Fibroblast of lung (primary cell): Measurements from ENCODE around the gene SDK2. TPM values are rescaled to one million over a fixed set of nuclear protein-coding genes. Genes with fewer than 3 reads are reported as not detected.

Experiments
- DNase-seq, 2 donors: peaks; one replicate each; pipeline versions ENCODE4 v3.0.0 to v3.0.0-alpha.2; 2010; ENCODE audit warnings: low read depth in 2 of 2
- H2AFZ ChIP-seq: 2 replicates; pipeline ENCODE4 v1.5.1; 2012; ENCODE audit warnings: low read length, control low read depth, inconsistent platforms
- H3K27ac ChIP-seq: 2 replicates; pipeline ENCODE4 v1.5.1; 2011; ENCODE audit warnings: low read length, control low read depth; ENCODE audit not compliant: insufficient read depth
- H3K27me3 ChIP-seq: 2 replicates; pipeline ENCODE4 v1.5.1; 2011; ENCODE audit warnings: mild to moderate bottlenecking, low read length; ENCODE audit not compliant: control insufficient read depth, insufficient read depth
- H3K36me3 ChIP-seq: 2 replicates; pipeline ENCODE4 v1.5.1; 2011; ENCODE audit warnings: low read length; ENCODE audit not compliant: control insufficient read depth, insufficient read depth
- H3K4me1 ChIP-seq: 2 replicates; pipeline ENCODE4 v1.5.1; 2011; ENCODE audit warnings: low read length; ENCODE audit not compliant: control insufficient read depth, insufficient read depth; ENCODE audit errors: extremely low read depth
- H3K4me2 ChIP-seq: 2 replicates; pipeline ENCODE4 v1.5.1; 2011; ENCODE audit warnings: low read length, control low read depth; ENCODE audit not compliant: insufficient read depth; ENCODE audit errors: extremely low read depth
- H3K4me3 ChIP-seq, 4 experiments: fragments of 200-600 bp in 1 of 4; sonication (generic) in 1 of 4; replicated peaks in 1 of 4; 2 replicates each; pipeline ENCODE4 v1.5.1; 2011 to 2016; ENCODE audit warnings: low read length in 4 of 4, low read depth in 3 of 4, mild to moderate bottlenecking in 3 of 4, control low read depth in 2 of 4, inconsistent platforms in 1 of 4, mixed read lengths in 1 of 4; ENCODE audit not compliant: insufficient read depth in 1 of 4; ENCODE audit errors: control extremely low read depth in 1 of 4
- H3K79me2 ChIP-seq: 2 replicates; pipeline ENCODE4 v1.5.1; 2012; ENCODE audit warnings: mild to moderate bottlenecking, low read length, inconsistent platforms; ENCODE audit not compliant: control insufficient read depth, insufficient read depth
- H3K9ac ChIP-seq: 2 replicates; pipeline ENCODE4 v1.5.1; 2011; ENCODE audit warnings: mild to moderate bottlenecking, low read length, control low read depth; ENCODE audit not compliant: insufficient read depth
- H3K9me3 ChIP-seq: 2 replicates; pipeline ENCODE4 v1.5.1; 2012; ENCODE audit warnings: low read depth, low read length; ENCODE audit not compliant: control insufficient read depth, insufficient read depth
- H4K20me1 ChIP-seq: 2 replicates; pipeline ENCODE4 v1.5.1; 2011; ENCODE audit warnings: low read length; ENCODE audit not compliant: control insufficient read depth, insufficient read depth; ENCODE audit errors: extremely low read depth
- EZH2 ChIP-seq: IDR thresholded peaks from 2 replicates; pipeline ENCODE4 v1.5.1; 2012; ENCODE audit warnings: low read length, control low read depth, mild to moderate bottlenecking; ENCODE audit errors: missing control alignments
- polyA plus RNA-seq, 2 donors: library from polyadenylated mRNA; depleted of rRNA in 1 of 2; stranded (reverse) in 1 of 2; unstranded in 1 of 2; fragments of >200 nt; gene quantifications; 2 replicates each; pipeline ENCODE4 v1.2.1, GENCODE V29; 2011 to 2012; ENCODE audit warnings: missing spikeins in 1 of 2
- total RNA-seq: library from RNA; depleted of rRNA; stranded (reverse); fragments of >200 nt; gene quantifications from 2 replicates; pipeline ENCODE4 v1.2.1, GENCODE V29; 2014
- TF ChIP-seq, protein P1 (sequence below), 2 donors: IDR thresholded peaks in 1 of 2; conservative IDR thresholded peaks in 1 of 2; 1 replicate in 1 of 2; 2 replicates in 1 of 2; pipeline ENCODE4 v1.5.1; 2011 to 2012; ENCODE audit warnings: low read length in 2 of 2, control low read depth in 1 of 2, inconsistent platforms in 1 of 2, low read depth in 1 of 2, mild to moderate bottlenecking in 1 of 2

Gene SDK2
- total and polyA plus RNA-seq, 2 donors (not counting 1 experiment from before 2014, with no cell fraction given): under 0.01 to 0.01 TPM

- H3K36me3 ChIP-seq: no peaks in the 10 kb centered on the region
- H3K79me2 ChIP-seq: no peaks in the 10 kb centered on the region
- no peak overlapping the region for H3K27ac ChIP-seq
- no peaks in the 10 kb centered on the region for H4K20me1 ChIP-seq
- H3K9ac ChIP-seq: no peak overlapping the region
- H3K27me3 ChIP-seq: no peaks in the 10 kb centered on the region
- H3K9me3 ChIP-seq: no peaks in the 10 kb centered on the region
- H3K4me3 ChIP-seq: no peak overlapping the region
- DNase-seq: no peak
- H3K4me2 ChIP-seq: no peak overlapping the region
- no peak overlapping the region for H2AFZ ChIP-seq
- no peaks in the 10 kb centered on the region for H3K4me1 ChIP-seq
- TF ChIP-seq, protein P1, sequence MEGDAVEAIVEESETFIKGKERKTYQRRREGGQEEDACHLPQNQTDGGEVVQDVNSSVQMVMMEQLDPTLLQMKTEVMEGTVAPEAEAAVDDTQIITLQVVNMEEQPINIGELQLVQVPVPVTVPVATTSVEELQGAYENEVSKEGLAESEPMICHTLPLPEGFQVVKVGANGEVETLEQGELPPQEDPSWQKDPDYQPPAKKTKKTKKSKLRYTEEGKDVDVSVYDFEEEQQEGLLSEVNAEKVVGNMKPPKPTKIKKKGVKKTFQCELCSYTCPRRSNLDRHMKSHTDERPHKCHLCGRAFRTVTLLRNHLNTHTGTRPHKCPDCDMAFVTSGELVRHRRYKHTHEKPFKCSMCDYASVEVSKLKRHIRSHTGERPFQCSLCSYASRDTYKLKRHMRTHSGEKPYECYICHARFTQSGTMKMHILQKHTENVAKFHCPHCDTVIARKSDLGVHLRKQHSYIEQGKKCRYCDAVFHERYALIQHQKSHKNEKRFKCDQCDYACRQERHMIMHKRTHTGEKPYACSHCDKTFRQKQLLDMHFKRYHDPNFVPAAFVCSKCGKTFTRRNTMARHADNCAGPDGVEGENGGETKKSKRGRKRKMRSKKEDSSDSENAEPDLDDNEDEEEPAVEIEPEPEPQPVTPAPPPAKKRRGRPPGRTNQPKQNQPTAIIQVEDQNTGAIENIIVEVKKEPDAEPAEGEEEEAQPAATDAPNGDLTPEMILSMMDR (conservative IDR thresholded peaks at IDR 0.05 in 1 of 2, IDR thresholded peaks at IDR 0.05 in 1 of 2; ENCODE audit: low read depth in 1 of 2, low read length in 2 of 2): no peak
- TF ChIP-seq EZH2: no peak
Measured at GRCh38 chr17:73571511-73572130, 72.6 kb downstream of the SDK2 start.

- TF ChIP-seq EZH2: no peak
- TF ChIP-seq, protein P1 (conservative IDR thresholded peaks at IDR 0.05 in 1 of 2, IDR thresholded peaks at IDR 0.05 in 1 of 2; ENCODE audit: low read depth in 1 of 2, low read length in 2 of 2): no peak
- Histone ChIP-seq H3K79me2 (no peaks in the 10 kb centered on the region), H3K4me3 (no peak overlapping the region), H3K4me1 (no peaks in the 10 kb centered on the region), H3K9ac (no peak overlapping the region), H2AFZ (no peak overlapping the region), H4K20me1 (no peaks in the 10 kb centered on the region), H3K4me2 (no peak overlapping the region), H3K27ac (no peak overlapping the region), H3K36me3 (no peaks in the 10 kb centered on the region), H3K9me3 (no peaks in the 10 kb centered on the region), H3K27me3 (no peaks in the 10 kb centered on the region)
- no peak for DNase-seq
Measured at GRCh38 chr17:73569762-73570319, 74.4 kb downstream of the SDK2 start.

- H3K4me1 ChIP-seq: no peaks in the 10 kb centered on the region
- H3K9ac ChIP-seq: no peak overlapping the region
- H2AFZ ChIP-seq: no peak overlapping the region
- no peaks in the 10 kb centered on the region for H3K36me3 ChIP-seq
- no peak overlapping the region for H3K4me2 ChIP-seq
- no peak overlapping the region for H3K4me3 ChIP-seq
- no peak for TF ChIP-seq EZH2
- TF ChIP-seq, protein P1 (conservative IDR thresholded peaks at IDR 0.05 in 1 of 2, IDR thresholded peaks at IDR 0.05 in 1 of 2; ENCODE audit: low read depth in 1 of 2, low read length in 2 of 2): no peak
- H3K27ac ChIP-seq: no peak overlapping the region
- H3K9me3 ChIP-seq: no peaks in the 10 kb centered on the region
- H3K79me2 ChIP-seq: no peaks in the 10 kb centered on the region
- DNase-seq: no peak
- H4K20me1 ChIP-seq: no peaks in the 10 kb centered on the region
- H3K27me3 ChIP-seq: no peaks in the 10 kb centered on the region
Measured at GRCh38 chr17:73568934-73569333, 75.3 kb downstream of the SDK2 start.
